Stomach (tissue), 4 donors: ENCODE measurements around the gene SGMS1.

Experiments used
- CTCF ChIP-seq, 7 experiments: fragments of 450-650 bp in 4 of 7; fragments of 200-600 bp in 3 of 7; sonication (generic) in 3 of 7; IDR thresholded peaks; one replicate each; pipeline ENCODE4 v1.5.1; 2016 to 2019; ENCODE audit warnings: antibody characterized with exemption in 7 of 7, control low read depth in 2 of 7, mild to moderate bottlenecking in 1 of 7
- EP300 ChIP-seq: sonication (generic); formaldehyde crosslinking; IDR thresholded peaks from one replicate; pipeline ENCODE4 v1.6.1; 2017; ENCODE audit warnings: antibody characterized with exemption
- POLR2A ChIP-seq, 4 donors: fragments of 450-650 bp; IDR thresholded peaks; one replicate each; pipeline ENCODE4 v1.6.1; 2016; ENCODE audit warnings: antibody characterized with exemption in 4 of 4, control low read depth in 2 of 4, mild to moderate bottlenecking in 1 of 4, moderate library complexity in 1 of 4
- POLR2AphosphoS5 ChIP-seq, 3 donors: sonication (generic); formaldehyde crosslinking; IDR thresholded peaks; one replicate each; pipeline ENCODE4 v1.6.1; 2016; ENCODE audit warnings: antibody characterized with exemption in 3 of 3

GRCh38 chr10:50506861-50507573 lies 116.7 kb downstream of the SGMS1 start:
- no peak for TF ChIP-seq CTCF (IDR thresholded peaks at IDR 0.05)
- TF ChIP-seq EP300, result no peak
- no peak for TF ChIP-seq POLR2A (IDR thresholded peaks at IDR 0.05)
- no peak for TF ChIP-seq POLR2AphosphoS5 (IDR thresholded peaks at IDR 0.05)
